Smooth muscle cell (in vitro differentiated cells): ENCODE data around the gene OGFOD3. TPM values are rescaled to one million over a fixed set of nuclear protein-coding genes. Genes with fewer than 3 reads are reported as not detected.
A peak's percentile ranks its signal among the peaks of the same experiment; 100 is the strongest.

Experiments
- DNase-seq: peaks from one replicate; lab custom pipeline; 2025; ENCODE audit not compliant: unreplicated experiment; lab: John Stamatoyannopoulos, UW
- H2AFZ ChIP-seq: fragments of 200-600 bp; sonication (generic); 2 replicates; pipeline ENCODE4 v1.6.0; 2016; ENCODE audit warnings: antibody characterized with exemption, low read depth, mild to moderate bottlenecking
- H3F3A ChIP-seq: fragments of 200-600 bp; sonication (generic); 2 replicates; pipeline ENCODE4 v1.6.0; 2017; ENCODE audit warnings: antibody characterized with exemption, low read depth
- H3K27ac ChIP-seq: fragments of 200-600 bp; sonication (generic); 2 replicates; pipeline ENCODE4 v1.5.1; 2016; ENCODE audit warnings: low read depth, mild to moderate bottlenecking
- H3K27me3 ChIP-seq: fragments of 200-600 bp; sonication (generic); 2 replicates; pipeline ENCODE4 v1.6.1; 2016; ENCODE audit warnings: low read depth, mild to moderate bottlenecking
- H3K36me3 ChIP-seq: fragments of 200-600 bp; sonication (generic); 2 replicates; pipeline ENCODE4 v1.5.1; 2016; ENCODE audit warnings: low read depth
- H3K4me1 ChIP-seq: fragments of 200-600 bp; sonication (generic); 2 replicates; pipeline ENCODE4 v1.5.1; 2016; ENCODE audit warnings: low read depth
- H3K4me2 ChIP-seq: fragments of 200-600 bp; sonication (generic); 2 replicates; pipeline ENCODE4 v1.6.0; 2016; ENCODE audit warnings: mild to moderate bottlenecking
- H3K4me3 ChIP-seq: fragments of 200-600 bp; sonication (generic); 2 replicates; pipeline ENCODE4 v1.5.1; 2016; ENCODE audit warnings: mild to moderate bottlenecking
- H3K79me2 ChIP-seq: fragments of 200-600 bp; sonication (generic); 2 replicates; pipeline ENCODE4 v1.6.0; 2016; ENCODE audit warnings: low read depth, mild to moderate bottlenecking
- H3K9ac ChIP-seq: fragments of 200-600 bp; sonication (generic); 2 replicates; pipeline ENCODE4 v1.6.0; 2016; ENCODE audit warnings: low read depth
- H3K9me3 ChIP-seq: fragments of 200-600 bp; sonication (generic); replicated peaks from 2 replicates; pipeline ENCODE4 v1.5.1; 2016; ENCODE audit warnings: low read depth
- H4K20me1 ChIP-seq: fragments of 200-600 bp; sonication (generic); 2 replicates; pipeline ENCODE4 v1.6.0; 2016; ENCODE audit warnings: low read depth
- CTCF ChIP-seq: fragments of 200-600 bp; sonication (generic); IDR thresholded peaks from 2 replicates; pipeline ENCODE4 v1.5.1; 2017; ENCODE audit warnings: borderline replicate concordance, mild to moderate bottlenecking, antibody characterized with exemption; ENCODE audit not compliant: insufficient read depth, poor library complexity, severe bottlenecking
- WGBS: methylation state at CpG from one replicate; pipeline ENCODE4 v1.1.7; 2016; ENCODE audit warnings: low lambda C conversion rate; 5-methylcytosine and 5-hydroxymethylcytosine counted together
- polyA plus RNA-seq: library from polyadenylated mRNA; unstranded; fragments of >200 nt; fragmentation: Nextera tagmentation; extraction: Ambion mirVana; gene quantifications from 2 replicates; pipeline ENCODE4 v1.2.1, GENCODE V29; 2016
- total RNA-seq: library from RNA; depleted of rRNA; stranded (reverse); fragments of >200 nt; gene quantifications from 2 replicates; pipeline ENCODE4 v1.2.3, GENCODE V29; 2014

The OGFOD3 gene, protein sequence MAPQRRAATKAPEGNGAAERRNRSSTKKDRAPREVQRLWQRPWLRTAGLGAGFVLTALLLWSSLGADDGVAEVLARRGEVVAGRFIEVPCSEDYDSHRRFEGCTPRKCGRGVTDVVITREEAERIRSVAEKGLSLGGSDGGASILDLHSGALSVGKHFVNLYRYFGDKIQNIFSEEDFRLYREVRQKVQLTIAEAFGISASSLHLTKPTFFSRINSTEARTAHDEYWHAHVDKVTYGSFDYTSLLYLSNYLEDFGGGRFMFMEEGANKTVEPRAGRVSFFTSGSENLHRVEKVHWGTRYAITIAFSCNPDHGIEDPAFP
- 10.5 and 18.4 TPM in 2 replicates for total RNA-seq
- polyA plus RNA-seq: 21.0 and 30.4 TPM in 2 replicates

DNA sequence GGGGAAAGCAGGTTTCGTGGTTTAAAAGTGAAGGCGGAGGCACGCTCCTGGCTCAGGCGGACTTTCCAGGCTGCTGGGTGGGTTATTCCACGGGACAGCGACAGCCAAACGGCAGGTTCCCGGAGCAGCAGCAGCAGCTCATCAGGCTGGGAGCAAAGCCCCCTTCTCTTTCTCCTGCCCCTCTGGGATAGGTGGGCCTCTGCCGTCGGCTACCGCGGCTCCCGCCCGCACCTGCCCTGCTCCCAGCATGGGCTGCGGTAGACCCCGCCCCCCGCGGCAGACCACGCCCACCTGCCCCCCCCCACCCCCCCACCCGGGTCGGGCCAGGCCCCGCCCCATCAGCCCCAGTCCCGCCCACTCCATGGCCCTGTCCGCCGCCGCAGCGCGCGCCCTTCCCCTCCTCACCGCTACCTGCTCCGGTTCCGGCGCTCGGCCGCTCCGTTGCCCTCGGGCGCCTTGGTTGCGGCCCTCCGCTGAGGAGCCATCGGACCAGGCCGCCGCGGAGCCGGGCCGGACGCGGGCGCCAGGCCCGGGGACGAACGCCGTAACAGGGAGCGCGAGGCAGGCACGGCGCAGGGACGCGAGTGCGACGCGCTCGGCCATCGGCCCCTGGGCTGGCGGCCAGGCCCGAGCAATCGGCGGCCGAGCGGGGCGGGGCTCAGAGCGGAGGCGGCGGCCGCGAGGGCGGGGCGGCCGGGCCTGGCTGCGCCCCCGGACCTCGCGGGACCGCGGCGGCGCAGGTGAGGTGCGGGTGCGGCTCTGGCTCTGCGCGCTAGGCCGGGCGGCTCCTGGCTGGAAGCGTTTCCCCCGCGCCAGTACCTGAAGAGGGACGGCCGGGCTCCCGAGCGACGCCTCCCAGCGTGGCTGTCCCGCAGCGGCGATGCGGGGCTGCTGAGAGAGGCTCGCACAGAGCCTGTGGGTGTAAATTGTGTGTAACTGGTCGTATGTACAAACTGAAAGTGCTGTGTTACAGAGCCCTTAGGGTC, at the start of gene OGFOD3, which contains the start of gene HEXD:
OGFOD3 (minus strand) TSS at position 586 of the 986 bp plus-strand sequence; CDS start at position 485, 101 bp downstream.
HEXD (plus strand) TSS at position 347 of the 986 bp plus-strand sequence. CDS start 1,453 bp downstream, outside the sequence.
- H3K9ac ChIP-seq: peak within 1 kb of the TSS; percentile 59
- H3K9me3 ChIP-seq: no peaks in the 10 kb centered on the region
- H3K4me1 ChIP-seq: peaks cover 3% of the 10 kb centered on the region
- TF ChIP-seq CTCF: no peak
- H3K36me3 ChIP-seq: no peaks in the 10 kb centered on the region
- H4K20me1 ChIP-seq: peaks cover 46% of the 10 kb centered on the region
- H2AFZ ChIP-seq: peak within 1 kb of the TSS; percentile 87
- peak within 1 kb of the TSS; percentile 96 for H3K4me2 ChIP-seq
- WGBS: 4% methylated on average over 48 of the region's 108 CpGs
- H3K27me3 ChIP-seq: no peaks in the 10 kb centered on the region
- no peaks in the 10 kb centered on the region for H3K79me2 ChIP-seq
- H3K4me3 ChIP-seq: peak within 1 kb of the TSS; percentile 99
- no peaks in the 10 kb centered on the region for H3F3A ChIP-seq
- no peak within 1 kb of the TSS for H3K27ac ChIP-seq
- peak; percentile 89 for DNase-seq

DNA sequence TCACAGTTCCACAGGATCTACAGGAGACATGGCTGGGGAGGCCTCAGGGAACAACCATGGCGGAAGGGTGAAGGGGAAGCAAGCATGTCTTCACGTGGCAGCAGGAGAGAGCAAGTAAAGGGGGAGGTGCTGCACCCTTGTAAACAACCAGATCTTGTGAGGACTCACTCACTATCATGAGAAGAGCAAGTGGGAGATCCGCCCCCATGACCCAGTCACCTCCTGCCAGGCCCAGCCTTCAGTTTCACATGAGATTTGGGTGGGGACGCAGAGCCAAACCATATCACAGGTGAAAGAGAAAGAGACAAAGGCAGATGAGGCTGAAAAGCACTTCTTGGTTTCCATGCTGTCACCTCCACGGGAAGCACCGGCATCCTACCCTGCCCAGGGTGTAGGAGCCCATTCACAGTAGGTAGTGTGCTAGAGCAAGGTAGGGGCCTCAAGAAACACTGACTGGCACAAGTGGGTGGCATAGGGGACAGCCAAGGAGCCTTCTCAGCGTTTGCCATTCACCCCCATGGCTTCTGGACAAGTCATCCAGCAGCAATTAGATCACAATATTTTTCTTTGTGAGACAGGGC, 46.7 kb upstream of the OGFOD3 start:
- Histone ChIP-seq H3K79me2 (peaks cover 7% of the 10 kb centered on the region), H3K27me3 (no peaks in the 10 kb centered on the region), H3K4me1 (no peaks in the 10 kb centered on the region), H2AFZ (no peak overlapping the region), H3K27ac (no peak overlapping the region), H3F3A (no peaks in the 10 kb centered on the region), H4K20me1 (peaks cover 27% of the 10 kb centered on the region), H3K4me2 (no peak overlapping the region), H3K36me3 (peaks cover 7% of the 10 kb centered on the region), H3K9me3 (no peaks in the 10 kb centered on the region), H3K4me3 (no peak overlapping the region), H3K9ac (no peak overlapping the region)
- 96% methylated on average over 7 of the region's 7 CpGs for WGBS
- no peak for TF ChIP-seq CTCF
- DNase-seq: no peak

DNA sequence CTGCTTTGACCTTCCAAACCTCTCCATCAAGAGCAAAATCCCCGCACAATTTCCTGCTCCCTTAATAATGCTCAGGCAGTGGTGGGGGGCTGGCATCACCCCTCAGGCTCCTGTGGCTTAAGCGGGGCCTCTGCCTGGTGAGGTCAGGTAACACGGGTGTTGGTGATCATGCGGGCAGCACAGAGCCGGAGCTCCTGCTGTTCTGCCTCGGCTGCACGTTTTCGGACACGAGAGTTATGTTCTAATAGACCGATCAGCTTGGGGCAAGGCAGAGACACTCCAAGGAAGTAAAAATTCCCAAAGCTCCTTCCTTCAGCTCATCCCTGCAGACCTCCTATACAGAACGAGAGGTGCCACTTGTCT, 46.2 kb upstream of the OGFOD3 start:
- Histone ChIP-seq H2AFZ (no peak overlapping the region), H3K9ac (no peak overlapping the region), H3K9me3 (no peaks in the 10 kb centered on the region), H3K27ac (no peak overlapping the region), H3K27me3 (no peaks in the 10 kb centered on the region), H3K4me2 (no peak overlapping the region), H4K20me1 (peaks cover 31% of the 10 kb centered on the region), H3F3A (no peaks in the 10 kb centered on the region), H3K4me1 (no peaks in the 10 kb centered on the region), H3K4me3 (no peak overlapping the region), H3K36me3 (peaks cover 7% of the 10 kb centered on the region), H3K79me2 (peaks cover 11% of the 10 kb centered on the region)
- no peak for TF ChIP-seq CTCF
- DNase-seq: no peak
- 98% methylated on average over 11 of the region's 11 CpGs for WGBS
